H1 (cell line): ENCODE measurements around the gene LCE3E.

Experiments used
- EZH2 ChIP-seq: fragments of 200-600 bp; sonication (generic); IDR thresholded peaks from 2 replicates; pipeline ENCODE4 v1.7.1; 2012; ENCODE audit warnings: low read depth, mild to moderate bottlenecking, moderate library complexity, low read length, inconsistent platforms; ENCODE audit not compliant: severe bottlenecking
- JUN ChIP-seq: IDR thresholded peaks from 2 replicates; pipeline ENCODE4 v1.6.1; 2011; ENCODE audit warnings: low read depth, mild to moderate bottlenecking, improper control_type of control experiment, low read length
- USF2 ChIP-seq: IDR thresholded peaks from 2 replicates; pipeline ENCODE4 v1.6.1; 2011; ENCODE audit warnings: low read length, improper control_type of control experiment

- TF ChIP-seq USF2 (no peak), EZH2 (no peak), JUN (no peak)
These were observed at the start of gene LCE3E for GRCh38 chr1:152566681-152567080.
